NCI-H226 (cell line): ENCODE measurements around the gene SFXN4.
"Not testable (repeated sequence)": the region's sequence is repeated elsewhere in the genome, so short reads cannot be mapped to it uniquely, and the experiment has no call there.

Source experiments
- DNase-seq: peaks from one replicate; pipeline ENCODE4 v3.0.0-alpha.2; 2015

The SFXN4 gene

GRCh38 chr10:119104654-119105015 is 60.9 kb downstream of the SFXN4 start:
- DNase-seq, result no peak

- peak; percentile 37 for DNase-seq
Measured at GRCh38 chr10:119103903-119104653, 61.4 kb downstream of the SFXN4 start, which contains the start of gene DENND10. TSS of gene DENND10 (plus strand) at chr10:119104113. CDS start at chr10:119104143, 30 bp downstream.

GRCh38 chr10:119103241-119103902 is 62.1 kb downstream of the SFXN4 start:
- no peak for DNase-seq

GRCh38 chr10:119101366-119102098 is 64.0 kb downstream of the SFXN4 start:
- DNase-seq, result no peak

GRCh38 chr10:119100434-119101238 is 64.9 kb downstream of the SFXN4 start:
- DNase-seq, result peak; percentile 3

GRCh38 chr10:119098576-119098975 is 66.9 kb downstream of the SFXN4 start:
- DNase-seq, result no peak

- DNase-seq, result not testable (repeated sequence)
Measured at GRCh38 chr10:119096641-119097415, 68.7 kb downstream of the SFXN4 start.

- no peak for DNase-seq
Measured at GRCh38 chr10:119095640-119096039, 69.9 kb downstream of the SFXN4 start.

GRCh38 chr10:119090968-119091367 is 74.5 kb downstream of the SFXN4 start:
- peak; percentile 73 for DNase-seq
